NCI-H2171 (cell line): ENCODE measurements around the gene EEF1AKMT3.
A peak's percentile ranks its signal among the peaks of the same experiment; 100 is the strongest.

Experiments
- DNase-seq: peaks from one replicate; lab custom pipeline; 2025; lab: John Stamatoyannopoulos, UW

The EEF1AKMT3 gene

GRCh38 chr12:57772429-57773322 lies at the start of gene EEF1AKMT3:
Gene EEF1AKMT3 (plus strand): TSS chr12:57772614. CDS start chr12:57772725, 111 bp downstream.
- peak; percentile 23 for DNase-seq

GRCh38 chr12:57722716-57723629 lies 49.4 kb upstream of the EEF1AKMT3 start:
- peak; percentile 44 for DNase-seq

- no peak for DNase-seq
Observed at GRCh38 chr12:57723630-57723962, 48.8 kb upstream of the EEF1AKMT3 start.

GRCh38 chr12:57724003-57724935 lies 48.1 kb upstream of the EEF1AKMT3 start:
- DNase-seq, result no peak

- no peak for DNase-seq
Observed at GRCh38 chr12:57724936-57725740, 47.3 kb upstream of the EEF1AKMT3 start.

- no peak for DNase-seq
Observed at GRCh38 chr12:57725851-57726150, 46.6 kb upstream of the EEF1AKMT3 start.

GRCh38 chr12:57726151-57726883 lies 46.1 kb upstream of the EEF1AKMT3 start:
- DNase-seq, result peak; percentile 88

- DNase-seq, result no peak
Observed at GRCh38 chr12:57726884-57727757, 45.3 kb upstream of the EEF1AKMT3 start.

GRCh38 chr12:57727758-57728395 lies 44.5 kb upstream of the EEF1AKMT3 start:
- DNase-seq, result no peak

- DNase-seq, result no peak
Observed at GRCh38 chr12:57729321-57729844, 43.0 kb upstream of the EEF1AKMT3 start.

- DNase-seq, result no peak
Observed at GRCh38 chr12:57730336-57731067, 41.9 kb upstream of the EEF1AKMT3 start.

GRCh38 chr12:57731411-57732080 lies 40.9 kb upstream of the EEF1AKMT3 start:
- DNase-seq, result no peak

GRCh38 chr12:57732270-57732669 lies 40.1 kb upstream of the EEF1AKMT3 start:
- no peak for DNase-seq

GRCh38 chr12:57732726-57733593 lies 39.5 kb upstream of the EEF1AKMT3 start:
- no peak for DNase-seq

- DNase-seq, result no peak
Observed at GRCh38 chr12:57733928-57734327, 38.5 kb upstream of the EEF1AKMT3 start.

- DNase-seq, result no peak
Observed at GRCh38 chr12:57734591-57734990, 37.8 kb upstream of the EEF1AKMT3 start.
